NB4 (cell line): ENCODE data around the gene MYLK4.

Source experiments
- CTCF ChIP-seq: IDR thresholded peaks from one replicate; pipeline ENCODE4 v1.5.1; 2012; ENCODE audit warnings: low read depth, low read length
- MAX ChIP-seq: IDR thresholded peaks from 2 replicates; pipeline ENCODE4 v1.6.1; 2011; ENCODE audit warnings: low read depth, low read length
- MYC ChIP-seq: IDR thresholded peaks from 2 replicates; pipeline ENCODE4 v1.6.1; 2011; ENCODE audit warnings: low read depth, low read length
- POLR2A ChIP-seq: IDR thresholded peaks from 2 replicates; pipeline ENCODE4 v1.6.1; 2011; ENCODE audit warnings: mild to moderate bottlenecking; ENCODE audit not compliant: insufficient read length; ENCODE audit errors: extremely low read depth

GRCh38 chr6:2753743-2754142 lies 3.0 kb upstream of the MYLK4 start:
- TF ChIP-seq CTCF = no peak
- TF ChIP-seq MAX = no peak
- no peak for TF ChIP-seq MYC
- TF ChIP-seq POLR2A = no peak
